Measurements from ENCODE around the gene TMEM253. TPM values are rescaled to one million over a fixed set of nuclear protein-coding genes. Genes with fewer than 3 reads are reported as not detected.
A peak's percentile ranks its signal among the peaks of the same experiment; 100 is the strongest.

TMEM253 gene
- total RNA-seq, 1 donor from 2014 or later = 1.4 TPM

DNA sequence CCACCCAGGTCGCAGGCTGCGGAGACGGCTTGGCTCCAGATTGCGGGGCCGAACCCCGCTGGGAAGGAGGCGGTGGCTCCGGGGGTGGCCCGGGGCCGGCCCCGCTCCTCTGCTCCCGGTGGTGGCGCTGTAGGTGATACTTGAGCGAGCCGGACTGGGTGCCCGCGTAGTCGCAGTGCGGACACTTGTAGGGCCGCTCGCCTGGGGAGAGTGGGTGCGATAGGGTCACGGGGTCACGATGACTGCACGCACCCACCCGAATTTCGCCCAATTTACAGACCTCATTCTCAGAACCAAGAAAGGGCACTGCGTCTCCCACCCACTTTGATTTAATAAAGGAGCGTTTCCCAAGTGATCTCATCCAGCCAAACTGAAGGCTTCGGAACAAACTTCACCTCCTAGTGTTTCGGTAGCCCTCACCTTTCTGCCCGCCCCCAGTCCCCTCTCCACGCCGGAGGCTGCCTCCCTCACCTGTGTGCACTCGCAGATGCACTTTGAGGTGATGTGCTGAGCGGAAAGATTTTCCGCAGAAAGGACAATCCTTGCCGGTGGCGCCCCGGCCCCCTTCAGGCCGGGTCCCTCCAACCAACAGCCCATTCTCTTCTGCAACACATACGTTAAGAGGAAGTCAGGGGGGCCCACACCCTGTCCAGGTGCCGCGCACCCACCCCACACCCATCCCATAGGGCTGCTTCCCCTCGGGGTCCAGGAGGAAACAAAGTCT is 9.8 kb upstream of the TMEM253 start:
- no peak for DNase-seq (ENCODE audit: low read depth)
- Histone ChIP-seq H3K9me3 (ENCODE audit: insufficient read depth, low read depth, low read length) (no peaks in the 10 kb centered on the region), H3K79me2 (ENCODE audit: insufficient read depth, low read length) (no peaks in the 10 kb centered on the region), H2AFZ (ENCODE audit: low read depth, low read length) (no peak overlapping the region), H3K4me1 (ENCODE audit: insufficient read depth, low read length) (peaks cover 22% of the 10 kb centered on the region), H3K36me3 (ENCODE audit: insufficient read depth, low read length) (peaks cover 15% of the 10 kb centered on the region), H3K27me3 (ENCODE audit: insufficient read depth, low read length) (no peaks in the 10 kb centered on the region), H4K20me1 (ENCODE audit: insufficient read depth, low read length) (peaks cover 56% of the 10 kb centered on the region), H3K27ac (ENCODE audit: low read depth, low read length) (no peak overlapping the region), H3K9ac (ENCODE audit: low read length) (no peak overlapping the region), H3K4me3 (ENCODE audit: insufficient read depth, low read depth, low read length) (no peak overlapping the region), H3K4me2 (ENCODE audit: low read length) (no peak overlapping the region)
- FAIRE-seq = no peak
- Mint-ChIP-seq H3K36me3 (ENCODE audit: low read depth, unreplicated experiment) (peaks cover 15% of the 10 kb centered on the region), H3K9me3 (ENCODE audit: unreplicated experiment) (no peaks in the 10 kb centered on the region), H3K27me3 (ENCODE audit: low read depth, unreplicated experiment) (no peaks in the 10 kb centered on the region), H3K27ac (ENCODE audit: unreplicated experiment) (peak overlapping the region; percentile 79), H3K4me1 (ENCODE audit: low read depth, unreplicated experiment) (peaks cover 46% of the 10 kb centered on the region), H3K4me3 (ENCODE audit: unreplicated experiment) (no peak overlapping the region)
- no peak for TF ChIP-seq EZH2 (IDR thresholded peaks at IDR 0.05; ENCODE audit: insufficient read depth, low read length)
- TF ChIP-seq, protein P1, sequence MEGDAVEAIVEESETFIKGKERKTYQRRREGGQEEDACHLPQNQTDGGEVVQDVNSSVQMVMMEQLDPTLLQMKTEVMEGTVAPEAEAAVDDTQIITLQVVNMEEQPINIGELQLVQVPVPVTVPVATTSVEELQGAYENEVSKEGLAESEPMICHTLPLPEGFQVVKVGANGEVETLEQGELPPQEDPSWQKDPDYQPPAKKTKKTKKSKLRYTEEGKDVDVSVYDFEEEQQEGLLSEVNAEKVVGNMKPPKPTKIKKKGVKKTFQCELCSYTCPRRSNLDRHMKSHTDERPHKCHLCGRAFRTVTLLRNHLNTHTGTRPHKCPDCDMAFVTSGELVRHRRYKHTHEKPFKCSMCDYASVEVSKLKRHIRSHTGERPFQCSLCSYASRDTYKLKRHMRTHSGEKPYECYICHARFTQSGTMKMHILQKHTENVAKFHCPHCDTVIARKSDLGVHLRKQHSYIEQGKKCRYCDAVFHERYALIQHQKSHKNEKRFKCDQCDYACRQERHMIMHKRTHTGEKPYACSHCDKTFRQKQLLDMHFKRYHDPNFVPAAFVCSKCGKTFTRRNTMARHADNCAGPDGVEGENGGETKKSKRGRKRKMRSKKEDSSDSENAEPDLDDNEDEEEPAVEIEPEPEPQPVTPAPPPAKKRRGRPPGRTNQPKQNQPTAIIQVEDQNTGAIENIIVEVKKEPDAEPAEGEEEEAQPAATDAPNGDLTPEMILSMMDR (IDR thresholded peaks at IDR 0.05; ENCODE audit: insufficient read depth, low read depth, low read length) = no peak

DNA sequence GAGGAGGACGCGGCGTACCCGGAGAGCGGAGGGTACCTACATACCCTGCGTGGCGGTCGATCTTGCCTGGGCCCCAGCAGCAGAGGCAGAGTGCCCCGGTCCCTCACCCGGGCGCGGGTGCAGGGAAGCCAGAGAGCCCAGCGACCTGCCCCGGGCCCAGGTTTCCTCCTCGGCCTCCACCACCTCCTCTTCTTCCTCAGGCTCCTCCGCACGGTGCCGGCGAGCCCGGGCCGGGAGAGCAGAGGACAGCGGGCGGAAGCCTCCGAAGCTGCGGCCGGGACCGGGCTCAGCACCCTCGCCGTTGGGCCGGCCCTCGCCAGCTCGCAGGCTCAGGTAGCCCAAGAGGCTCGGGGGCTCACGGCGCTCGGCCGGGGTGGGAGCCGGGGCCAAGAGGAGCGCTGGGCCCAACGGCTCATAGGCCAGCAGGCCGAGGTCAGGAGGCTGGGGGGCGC is 9.0 kb upstream of the TMEM253 start:
- peaks cover 57% of the 10 kb centered on the region for H4K20me1 ChIP-seq (ENCODE audit: insufficient read depth, low read length)
- no peak for DNase-seq (ENCODE audit: low read depth)
- Mint-ChIP-seq H3K9me3 (ENCODE audit: unreplicated experiment) (no peaks in the 10 kb centered on the region), H3K4me3 (ENCODE audit: unreplicated experiment) (peak overlapping the region; percentile 70), H3K27ac (ENCODE audit: unreplicated experiment) (peak overlapping the region; percentile 79), H3K4me1 (ENCODE audit: low read depth, unreplicated experiment) (peaks cover 47% of the 10 kb centered on the region), H3K36me3 (ENCODE audit: low read depth, unreplicated experiment) (peaks cover 9% of the 10 kb centered on the region), H3K27me3 (ENCODE audit: low read depth, unreplicated experiment) (no peaks in the 10 kb centered on the region)
- no peak for TF ChIP-seq EZH2 (IDR thresholded peaks at IDR 0.05; ENCODE audit: insufficient read depth, low read length)
- TF ChIP-seq, protein P1 (IDR thresholded peaks at IDR 0.05; ENCODE audit: insufficient read depth, low read depth, low read length) = no peak
- H3K4me3 ChIP-seq (ENCODE audit: insufficient read depth, low read depth, low read length) = no peak overlapping the region
- no peak overlapping the region for H3K4me2 ChIP-seq (ENCODE audit: low read length)
- H3K27me3 ChIP-seq (ENCODE audit: insufficient read depth, low read length) = no peaks in the 10 kb centered on the region
- no peak for FAIRE-seq
- peaks cover 19% of the 10 kb centered on the region for H3K4me1 ChIP-seq (ENCODE audit: insufficient read depth, low read length)
- H3K9ac ChIP-seq (ENCODE audit: low read length) = no peak overlapping the region
- no peak overlapping the region for H2AFZ ChIP-seq (ENCODE audit: low read depth, low read length)
- peaks cover 8% of the 10 kb centered on the region for H3K36me3 ChIP-seq (ENCODE audit: insufficient read depth, low read length)
- H3K79me2 ChIP-seq (ENCODE audit: insufficient read depth, low read length) = no peaks in the 10 kb centered on the region
- H3K9me3 ChIP-seq (ENCODE audit: insufficient read depth, low read depth, low read length) = no peaks in the 10 kb centered on the region
- no peak overlapping the region for H3K27ac ChIP-seq (ENCODE audit: low read depth, low read length)

Data from astrocyte (in vitro differentiated cells and primary cell).